PC-3 (cell line): ENCODE data around the gene EIF3B.

Source experiments
- EZH2phosphoT487 ChIP-seq: fragments of 300-600 bp; sonication (generic); IDR thresholded peaks from 2 replicates; pipeline ENCODE4 v1.6.1; 2018; ENCODE audit warnings: mild to moderate bottlenecking, antibody characterized with exemption, low read length, borderline replicate concordance
- TF ChIP-seq, protein P1 (sequence below): fragments of 300-600 bp; sonication (generic); conservative IDR thresholded peaks from 2 replicates; pipeline ENCODE4 v1.5.1; 2017; ENCODE audit warnings: antibody characterized with exemption, low read depth, mild to moderate bottlenecking, low read length

DNA sequence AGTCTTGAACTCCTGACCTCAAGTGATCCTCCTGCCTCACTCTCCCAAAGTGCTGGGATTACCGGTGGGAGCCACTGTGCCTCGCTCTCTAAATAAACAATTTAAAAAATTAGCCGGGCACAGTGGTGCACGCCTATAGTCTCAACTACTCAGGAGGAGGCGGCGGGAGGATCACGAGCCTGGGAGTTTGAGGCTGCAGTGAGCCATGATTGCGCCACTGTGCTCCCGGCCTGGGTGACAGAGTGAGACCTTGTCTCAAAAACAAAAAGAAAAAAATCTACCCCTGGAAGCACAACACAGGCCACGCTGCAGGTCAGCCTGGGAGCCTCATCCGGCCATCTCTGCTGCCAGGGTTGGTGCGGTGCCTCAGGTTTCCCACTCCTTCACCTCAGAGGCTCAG is 3.8 kb upstream of the EIF3B start:
- TF ChIP-seq, protein P1, sequence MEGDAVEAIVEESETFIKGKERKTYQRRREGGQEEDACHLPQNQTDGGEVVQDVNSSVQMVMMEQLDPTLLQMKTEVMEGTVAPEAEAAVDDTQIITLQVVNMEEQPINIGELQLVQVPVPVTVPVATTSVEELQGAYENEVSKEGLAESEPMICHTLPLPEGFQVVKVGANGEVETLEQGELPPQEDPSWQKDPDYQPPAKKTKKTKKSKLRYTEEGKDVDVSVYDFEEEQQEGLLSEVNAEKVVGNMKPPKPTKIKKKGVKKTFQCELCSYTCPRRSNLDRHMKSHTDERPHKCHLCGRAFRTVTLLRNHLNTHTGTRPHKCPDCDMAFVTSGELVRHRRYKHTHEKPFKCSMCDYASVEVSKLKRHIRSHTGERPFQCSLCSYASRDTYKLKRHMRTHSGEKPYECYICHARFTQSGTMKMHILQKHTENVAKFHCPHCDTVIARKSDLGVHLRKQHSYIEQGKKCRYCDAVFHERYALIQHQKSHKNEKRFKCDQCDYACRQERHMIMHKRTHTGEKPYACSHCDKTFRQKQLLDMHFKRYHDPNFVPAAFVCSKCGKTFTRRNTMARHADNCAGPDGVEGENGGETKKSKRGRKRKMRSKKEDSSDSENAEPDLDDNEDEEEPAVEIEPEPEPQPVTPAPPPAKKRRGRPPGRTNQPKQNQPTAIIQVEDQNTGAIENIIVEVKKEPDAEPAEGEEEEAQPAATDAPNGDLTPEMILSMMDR, result no peak
- TF ChIP-seq EZH2phosphoT487, result no peak
